Stomach smooth muscle (tissue), 2 donors: ENCODE results near the gene MEF2C.
"Not testable (repeated sequence)": the region's sequence is repeated elsewhere in the genome, so short reads cannot be mapped to it uniquely, and the experiment has no call there.

Source experiments
- H3K27ac ChIP-seq: one replicate; pipeline ENCODE4 v1.7.0; 2013; ENCODE audit warnings: mild to moderate bottlenecking, low read length, inconsistent platforms
- H3K27me3 ChIP-seq, 2 donors: one replicate each; pipeline ENCODE4 v1.7.0; 2013; ENCODE audit warnings: low read length in 2 of 2; ENCODE audit not compliant: insufficient read depth in 2 of 2, control insufficient read depth in 1 of 2
- H3K36me3 ChIP-seq, 2 donors: one replicate each; pipeline ENCODE4 v1.7.0; 2013; ENCODE audit warnings: low read length in 2 of 2; ENCODE audit not compliant: control insufficient read depth in 2 of 2, insufficient read depth in 2 of 2
- H3K4me1 ChIP-seq: one replicate; pipeline ENCODE4 v1.7.0; 2013; ENCODE audit warnings: low read length; ENCODE audit not compliant: control insufficient read depth, insufficient read depth
- H3K4me3 ChIP-seq, 2 donors: one replicate each; pipeline ENCODE4 v1.7.0; 2013; ENCODE audit warnings: low read length in 2 of 2
- H3K9ac ChIP-seq, 2 donors: one replicate each; pipeline ENCODE4 v1.7.0; 2013; ENCODE audit warnings: low read length in 2 of 2, mild to moderate bottlenecking in 1 of 2
- H3K9me3 ChIP-seq, 2 donors: one replicate each; pipeline ENCODE4 v1.7.0; 2013; ENCODE audit warnings: low read length in 2 of 2; ENCODE audit not compliant: control insufficient read depth in 2 of 2
- donor health status: healthy.
- donor health status: Pancreatic carcinoma.

MEF2C gene

GRCh38 chr5:88862547-88863175, 20.3 kb downstream of the MEF2C start:
- Histone ChIP-seq H3K4me3 (no peak overlapping the region), H3K27ac (no peak overlapping the region), H3K9me3 (no peaks in the 10 kb centered on the region), H3K9ac (no peak overlapping the region), H3K4me1 (no peaks in the 10 kb centered on the region), H3K36me3 (peaks cover 0 to 2% of the 10 kb centered on the region in 2 donors), H3K27me3 (no peaks in the 10 kb centered on the region)

- Histone ChIP-seq H3K9ac (no peak overlapping the region), H3K4me1 (no peaks in the 10 kb centered on the region), H3K27me3 (no peaks in the 10 kb centered on the region), H3K36me3 (peaks cover 0 to 2% of the 10 kb centered on the region in 2 donors), H3K4me3 (no peak overlapping the region), H3K9me3 (no peaks in the 10 kb centered on the region), H3K27ac (no peak overlapping the region)
These were observed 21.8 kb downstream of the MEF2C start for GRCh38 chr5:88861231-88861630.

- no peaks in the 10 kb centered on the region for H3K27me3 ChIP-seq
- H3K9me3 ChIP-seq = no peaks in the 10 kb centered on the region
- H3K27ac ChIP-seq = no peak overlapping the region
These were observed 22.5 kb downstream of the MEF2C start for GRCh38 chr5:88860501-88860900.

GRCh38 chr5:88858392-88858791, 24.6 kb downstream of the MEF2C start:
- Histone ChIP-seq H3K9ac (no peak overlapping the region), H3K27me3 (no peaks in the 10 kb centered on the region), H3K27ac (no peak overlapping the region), H3K9me3 (no peaks in the 10 kb centered on the region), H3K36me3 (peaks cover 0 to 2% of the 10 kb centered on the region in 2 donors), H3K4me3 (no peak overlapping the region), H3K4me1 (no peaks in the 10 kb centered on the region)

More at GRCh38 chr5:88860501-88860900, 22.5 kb downstream of the MEF2C start:
- no peaks in the 10 kb centered on the region for H3K4me1 ChIP-seq
- H3K36me3 ChIP-seq = peaks cover 0 to 2% of the 10 kb centered on the region in 2 donors
- no peak overlapping the region for H3K4me3 ChIP-seq
- no peak overlapping the region for H3K9ac ChIP-seq

GRCh38 chr5:88856381-88856780, 26.6 kb downstream of the MEF2C start:
- H3K36me3 ChIP-seq, H3K27me3 ChIP-seq, H3K4me1 ChIP-seq, H3K9me3 ChIP-seq, H3K9ac ChIP-seq, H3K27ac ChIP-seq, H3K4me3 ChIP-seq: not testable (repeated sequence)

- Histone ChIP-seq H3K9ac (no peak overlapping the region), H3K36me3 (peaks cover 0 to 2% of the 10 kb centered on the region in 2 donors), H3K4me3 (no peak overlapping the region), H3K9me3 (no peaks in the 10 kb centered on the region), H3K4me1 (no peaks in the 10 kb centered on the region), H3K27ac (no peak overlapping the region), H3K27me3 (no peaks in the 10 kb centered on the region)
These were observed 28.2 kb downstream of the MEF2C start for GRCh38 chr5:88854769-88855168.

- Histone ChIP-seq H3K27ac (no peak overlapping the region), H3K9me3 (no peaks in the 10 kb centered on the region), H3K27me3 (no peaks in the 10 kb centered on the region), H3K9ac (no peak overlapping the region), H3K4me3 (no peak overlapping the region), H3K4me1 (no peaks in the 10 kb centered on the region), H3K36me3 (no peaks in the 10 kb centered on the region)
These were observed 35.6 kb downstream of the MEF2C start for GRCh38 chr5:88847420-88847819.

- Histone ChIP-seq H3K4me1 (no peaks in the 10 kb centered on the region), H3K27ac (no peak overlapping the region), H3K27me3 (no peaks in the 10 kb centered on the region), H3K9ac (no peak overlapping the region), H3K4me3 (no peak overlapping the region), H3K36me3 (no peaks in the 10 kb centered on the region), H3K9me3 (no peaks in the 10 kb centered on the region)
These were observed 36.5 kb downstream of the MEF2C start for GRCh38 chr5:88846434-88846833.

GRCh38 chr5:88845081-88845697, 37.8 kb downstream of the MEF2C start:
- no peaks in the 10 kb centered on the region for H3K9me3 ChIP-seq
- H3K4me1 ChIP-seq = no peaks in the 10 kb centered on the region
- no peak overlapping the region for H3K9ac ChIP-seq
- H3K36me3 ChIP-seq = no peaks in the 10 kb centered on the region
- no peak overlapping the region for H3K27ac ChIP-seq
- no peaks in the 10 kb centered on the region for H3K27me3 ChIP-seq
- no peak overlapping the region for H3K4me3 ChIP-seq

- H3K27ac ChIP-seq = no peak overlapping the region
- H3K4me3 ChIP-seq = no peak overlapping the region
- H3K4me1 ChIP-seq = no peaks in the 10 kb centered on the region
- no peaks in the 10 kb centered on the region for H3K9me3 ChIP-seq
- H3K9ac ChIP-seq = no peak overlapping the region
- no peaks in the 10 kb centered on the region for H3K36me3 ChIP-seq
- no peaks in the 10 kb centered on the region for H3K27me3 ChIP-seq
These were observed 40.2 kb downstream of the MEF2C start for GRCh38 chr5:88842784-88843183.

GRCh38 chr5:88841212-88841611, 41.8 kb downstream of the MEF2C start:
- H3K36me3 ChIP-seq = no peaks in the 10 kb centered on the region
- no peak overlapping the region for H3K4me3 ChIP-seq
- no peaks in the 10 kb centered on the region for H3K9me3 ChIP-seq
- H3K27ac ChIP-seq = no peak overlapping the region
- no peak overlapping the region for H3K9ac ChIP-seq
- H3K4me1 ChIP-seq = peaks cover 6% of the 10 kb centered on the region
- H3K27me3 ChIP-seq = no peaks in the 10 kb centered on the region
